Karpas-422 (cell line): ENCODE data around the gene PLA2G1B. TPM values are rescaled to one million over a fixed set of nuclear protein-coding genes. Genes with fewer than 3 reads are reported as not detected.

Experiments
- DNase-seq: peaks from one replicate; pipeline ENCODE4 v3.0.0-alpha.2; 2015
- H2AFZ ChIP-seq: fragments of 200-600 bp; sonication (generic); 2 replicates; pipeline ENCODE4 v1.6.1; 2014; ENCODE audit warnings: antibody characterized with exemption, low read length, mixed read lengths
- H3K27ac ChIP-seq: fragments of 200-600 bp; sonication (generic); 2 replicates; pipeline ENCODE4 v1.5.1; 2014; ENCODE audit warnings: mild to moderate bottlenecking, low read length, moderate library complexity
- H3K27me3 ChIP-seq: fragments of 200-600 bp; sonication (generic); 2 replicates; pipeline ENCODE4 v1.6.1; 2014; ENCODE audit warnings: low read length, mixed read lengths
- H3K36me3 ChIP-seq: fragments of 200-600 bp; sonication (generic); 2 replicates; pipeline ENCODE4 v1.6.1; 2014; ENCODE audit warnings: low read length, mixed read lengths; ENCODE audit not compliant: insufficient read depth
- H3K4me1 ChIP-seq: fragments of 200-600 bp; sonication (generic); 2 replicates; pipeline ENCODE4 v1.6.1; 2014; ENCODE audit warnings: mild to moderate bottlenecking, low read length, mixed read lengths
- H3K4me2 ChIP-seq: fragments of 200-600 bp; sonication (generic); 2 replicates; pipeline ENCODE4 v1.6.1; 2014; ENCODE audit warnings: low read length, low read depth, mild to moderate bottlenecking; ENCODE audit not compliant: poor library complexity, severe bottlenecking
- H3K4me3 ChIP-seq: fragments of 200-600 bp; sonication (generic); 2 replicates; pipeline ENCODE4 v1.5.1; 2014; ENCODE audit warnings: mild to moderate bottlenecking, antibody characterized with exemption, low read length, mixed read lengths
- H3K79me2 ChIP-seq: fragments of 200-600 bp; sonication (generic); 2 replicates; pipeline ENCODE4 v1.6.1; 2014; ENCODE audit warnings: mild to moderate bottlenecking, low read length, mixed read lengths
- H3K9ac ChIP-seq: fragments of 200-600 bp; sonication (generic); 2 replicates; pipeline ENCODE4 v1.6.0; 2014; ENCODE audit warnings: low read length
- H3K9me2 ChIP-seq: fragments of 200-600 bp; sonication (generic), shearing (Covaris generic); replicated peaks from 2 replicates; pipeline ENCODE4 v1.6.0; 2014; ENCODE audit warnings: mild to moderate bottlenecking, low read length, moderate library complexity; ENCODE audit not compliant: insufficient read depth
- H3K9me3 ChIP-seq: fragments of 300-700, 200-600 bp; sonication (generic); 2 replicates; pipeline ENCODE4 v1.6.1; 2014; ENCODE audit warnings: low read length, mixed read lengths
- H4K20me1 ChIP-seq: fragments of 200-600 bp; sonication (generic); 2 replicates; pipeline ENCODE4 v1.6.1; 2014; ENCODE audit warnings: mild to moderate bottlenecking, antibody characterized with exemption, low read length, low read depth; ENCODE audit not compliant: insufficient read depth
- total RNA-seq: library from RNA; depleted of rRNA; stranded (reverse); fragments of >200 nt; shearing (Covaris generic); gene quantifications from 2 replicates; pipeline ENCODE4 v1.2.3, GENCODE V29; 2014; ENCODE audit warnings: low replicate concordance

PLA2G1B gene
- total RNA-seq, 1 experiment from 2014 or later, result not detected

- H2AFZ ChIP-seq, result no peak within 1 kb of the TSS
- H3K9ac ChIP-seq, result no peak within 1 kb of the TSS
- no peaks in the 10 kb centered on the region for H3K9me2 ChIP-seq
- no peak within 1 kb of the TSS for H3K4me3 ChIP-seq
- DNase-seq, result no peak
- H3K4me1 ChIP-seq, result no peaks in the 10 kb centered on the region
- no peak within 1 kb of the TSS for H3K27ac ChIP-seq
- no peaks in the 10 kb centered on the region for H3K9me3 ChIP-seq
- no peaks in the 10 kb centered on the region for H3K79me2 ChIP-seq
- no peaks in the 10 kb centered on the region for H3K27me3 ChIP-seq
- no peaks in the 10 kb centered on the region for H3K36me3 ChIP-seq
- no peak within 1 kb of the TSS for H3K4me2 ChIP-seq
- H4K20me1 ChIP-seq, result no peaks in the 10 kb centered on the region
Observed at GRCh38 chr12:120368789-120369602, 41.4 kb upstream of the PLA2G1B start, which contains the start of gene MSI1. TSS of gene MSI1 (minus strand) at chr12:120369164. CDS start at chr12:120369091, 73 bp downstream.

- Histone ChIP-seq H3K9ac (no peak overlapping the region), H3K27me3 (no peaks in the 10 kb centered on the region), H3K4me1 (no peaks in the 10 kb centered on the region), H3K27ac (no peak overlapping the region), H3K4me3 (no peak overlapping the region), H3K4me2 (no peak overlapping the region), H3K9me3 (no peaks in the 10 kb centered on the region), H3K79me2 (no peaks in the 10 kb centered on the region), H4K20me1 (no peaks in the 10 kb centered on the region), H3K36me3 (no peaks in the 10 kb centered on the region), H2AFZ (no peak overlapping the region), H3K9me2 (no peaks in the 10 kb centered on the region)
- no peak for DNase-seq
Observed at GRCh38 chr12:120367924-120368788, 40.6 kb upstream of the PLA2G1B start.

- Histone ChIP-seq H3K4me2 (no peak overlapping the region), H4K20me1 (no peaks in the 10 kb centered on the region), H3K27ac (no peak overlapping the region), H3K9me2 (no peaks in the 10 kb centered on the region), H3K27me3 (no peaks in the 10 kb centered on the region), H3K36me3 (no peaks in the 10 kb centered on the region), H3K9ac (no peak overlapping the region), H3K79me2 (no peaks in the 10 kb centered on the region), H3K4me3 (no peak overlapping the region), H3K4me1 (no peaks in the 10 kb centered on the region), H3K9me3 (no peaks in the 10 kb centered on the region), H2AFZ (no peak overlapping the region)
- no peak for DNase-seq
Observed at GRCh38 chr12:120367233-120367923, 39.8 kb upstream of the PLA2G1B start.

GRCh38 chr12:120366845-120367232, 39.3 kb upstream of the PLA2G1B start:
- Histone ChIP-seq H3K9me2 (no peaks in the 10 kb centered on the region), H2AFZ (no peak overlapping the region), H3K27ac (no peak overlapping the region), H3K79me2 (no peaks in the 10 kb centered on the region), H4K20me1 (no peaks in the 10 kb centered on the region), H3K9ac (no peak overlapping the region), H3K27me3 (no peaks in the 10 kb centered on the region), H3K4me3 (no peak overlapping the region), H3K9me3 (no peaks in the 10 kb centered on the region), H3K4me1 (no peaks in the 10 kb centered on the region), H3K36me3 (no peaks in the 10 kb centered on the region), H3K4me2 (no peak overlapping the region)
- DNase-seq, result no peak

- no peaks in the 10 kb centered on the region for H3K27me3 ChIP-seq
- H3K36me3 ChIP-seq, result no peaks in the 10 kb centered on the region
- no peak overlapping the region for H3K4me3 ChIP-seq
- H3K79me2 ChIP-seq, result no peaks in the 10 kb centered on the region
- no peak overlapping the region for H2AFZ ChIP-seq
- H3K27ac ChIP-seq, result no peak overlapping the region
- H3K9me3 ChIP-seq, result no peaks in the 10 kb centered on the region
- no peaks in the 10 kb centered on the region for H4K20me1 ChIP-seq
- H3K9me2 ChIP-seq, result no peaks in the 10 kb centered on the region
- H3K4me1 ChIP-seq, result no peaks in the 10 kb centered on the region
- no peak overlapping the region for H3K4me2 ChIP-seq
- DNase-seq, result no peak
- no peak overlapping the region for H3K9ac ChIP-seq
Observed at GRCh38 chr12:120366341-120366705, 38.7 kb upstream of the PLA2G1B start.

GRCh38 chr12:120365675-120366340, 38.2 kb upstream of the PLA2G1B start:
- no peaks in the 10 kb centered on the region for H3K27me3 ChIP-seq

GRCh38 chr12:120364487-120364886, 36.9 kb upstream of the PLA2G1B start:
- no peaks in the 10 kb centered on the region for H3K79me2 ChIP-seq

More at GRCh38 chr12:120365675-120366340, 38.2 kb upstream of the PLA2G1B start:
- H3K9me3 ChIP-seq, result no peaks in the 10 kb centered on the region
- no peak overlapping the region for H2AFZ ChIP-seq
- no peaks in the 10 kb centered on the region for H4K20me1 ChIP-seq
- H3K4me3 ChIP-seq, result no peak overlapping the region
- no peaks in the 10 kb centered on the region for H3K4me1 ChIP-seq
- no peaks in the 10 kb centered on the region for H3K79me2 ChIP-seq
- no peak overlapping the region for H3K9ac ChIP-seq
- no peak for DNase-seq
- no peak overlapping the region for H3K27ac ChIP-seq
- no peaks in the 10 kb centered on the region for H3K36me3 ChIP-seq
- no peak overlapping the region for H3K4me2 ChIP-seq
- no peaks in the 10 kb centered on the region for H3K9me2 ChIP-seq

More at GRCh38 chr12:120364487-120364886, 36.9 kb upstream of the PLA2G1B start:
- H3K9me2 ChIP-seq, result no peaks in the 10 kb centered on the region
- no peaks in the 10 kb centered on the region for H3K9me3 ChIP-seq
- H3K9ac ChIP-seq, result no peak overlapping the region
- no peaks in the 10 kb centered on the region for H3K27me3 ChIP-seq
- H2AFZ ChIP-seq, result no peak overlapping the region
- no peaks in the 10 kb centered on the region for H4K20me1 ChIP-seq
- no peak for DNase-seq
- no peaks in the 10 kb centered on the region for H3K4me1 ChIP-seq
- no peak overlapping the region for H3K27ac ChIP-seq
- H3K36me3 ChIP-seq, result no peaks in the 10 kb centered on the region
- H3K4me3 ChIP-seq, result no peak overlapping the region
- H3K4me2 ChIP-seq, result no peak overlapping the region
